HG03521 (cell line): ENCODE measurements around the gene DCDC2C.

Experiments
- ATAC-seq: cut with Tn5 transposase; IDR thresholded peaks from one replicate; pipeline ENCODE4 v1.9.1; 2021; ENCODE audit warnings: mild to moderate bottlenecking, moderate library complexity; ENCODE audit not compliant: unreplicated experiment

DCDC2C gene

GRCh38 chr2:3672861-3673678 lies 30.3 kb upstream of the DCDC2C start:
- no peak for ATAC-seq

- ATAC-seq: no peak
These were observed 29.1 kb upstream of the DCDC2C start for GRCh38 chr2:3674066-3674845.

GRCh38 chr2:3675687-3676086 lies 27.7 kb upstream of the DCDC2C start:
- no peak for ATAC-seq

GRCh38 chr2:3677436-3677835 lies 25.9 kb upstream of the DCDC2C start:
- ATAC-seq: no peak

GRCh38 chr2:3678212-3678611 lies 25.2 kb upstream of the DCDC2C start:
- ATAC-seq: no peak

GRCh38 chr2:3679180-3679579 lies 24.2 kb upstream of the DCDC2C start:
- no peak for ATAC-seq

- ATAC-seq: no peak
These were observed 23.6 kb upstream of the DCDC2C start for GRCh38 chr2:3679616-3680393.

GRCh38 chr2:3680548-3681345 lies 22.6 kb upstream of the DCDC2C start:
- no peak for ATAC-seq

- no peak for ATAC-seq
These were observed 21.8 kb upstream of the DCDC2C start for GRCh38 chr2:3681625-3682024.

- no peak for ATAC-seq
These were observed 20.6 kb upstream of the DCDC2C start for GRCh38 chr2:3682811-3683210.

- no peak for ATAC-seq
These were observed 19.5 kb upstream of the DCDC2C start for GRCh38 chr2:3683748-3684454.

- ATAC-seq: no peak
These were observed 13.2 kb upstream of the DCDC2C start for GRCh38 chr2:3689998-3690748.

GRCh38 chr2:3692375-3692774 lies 11.0 kb upstream of the DCDC2C start:
- no peak for ATAC-seq

GRCh38 chr2:3696545-3696944 lies 6.8 kb upstream of the DCDC2C start:
- no peak for ATAC-seq

GRCh38 chr2:3701071-3701470 lies 2.3 kb upstream of the DCDC2C start:
- ATAC-seq: no peak

GRCh38 chr2:3703757-3704355 lies 481 bp downstream of the DCDC2C start:
- no peak for ATAC-seq

- no peak for ATAC-seq
These were observed 1.3 kb downstream of the DCDC2C start for GRCh38 chr2:3704692-3705091.

GRCh38 chr2:3705782-3706181 lies 2.4 kb downstream of the DCDC2C start:
- ATAC-seq: no peak

GRCh38 chr2:3706892-3707291 lies 3.5 kb downstream of the DCDC2C start:
- no peak for ATAC-seq
